GM12878 (cell line): ENCODE measurements around the gene KAT2B.

ENCODE experiments used
- BACH1 ChIP-seq: fragments of 450-650 bp; IDR thresholded peaks from 2 replicates; pipeline ENCODE4 v1.6.1; 2017; ENCODE audit warnings: mild to moderate bottlenecking, borderline replicate concordance
- CHD2 ChIP-seq: IDR thresholded peaks from 2 replicates; pipeline ENCODE4 v1.6.1; 2011; ENCODE audit warnings: low read depth, low read length, improper control_type of control experiment, borderline replicate concordance
- CTCF ChIP-seq, 3 experiments: IDR thresholded peaks in 2 of 3; conservative IDR thresholded peaks in 1 of 3; 2 replicates each; pipeline ENCODE4 v1.5.1; 2011; ENCODE audit warnings: low read depth in 3 of 3, low read length in 3 of 3, mild to moderate bottlenecking in 3 of 3, control low read depth in 2 of 3, moderate library complexity in 2 of 3, inconsistent platforms in 1 of 3, mixed read lengths in 1 of 3; ENCODE audit not compliant: control insufficient read depth in 2 of 3, insufficient read depth in 1 of 3; ENCODE audit errors: extremely low read depth in 1 of 3
- KAT2A ChIP-seq: conservative IDR thresholded peaks from 2 replicates; pipeline ENCODE4 v1.6.1; 2011; ENCODE audit warnings: low read depth, low read length; ENCODE audit not compliant: control insufficient read depth
- MAX ChIP-seq: IDR thresholded peaks from 2 replicates; pipeline ENCODE4 v1.6.1; 2012; ENCODE audit warnings: low read depth, low read length, improper control_type of control experiment
- NFIC ChIP-seq: IDR thresholded peaks from 2 replicates; pipeline ENCODE4 v1.6.1; 2012; ENCODE audit warnings: low read depth, mild to moderate bottlenecking, inconsistent platforms, low read length, moderate library complexity
- PAX5 ChIP-seq: IDR thresholded peaks from 2 replicates; pipeline ENCODE4 v1.6.1; 2011; ENCODE audit warnings: low read depth, low read length, borderline replicate concordance
- RCOR1 ChIP-seq: conservative IDR thresholded peaks from 2 replicates; pipeline ENCODE4 v1.6.1; 2012; ENCODE audit warnings: low read depth, low read length, improper control_type of control experiment
- RELA ChIP-seq: fragments of 450-650 bp; IDR thresholded peaks from 2 replicates; pipeline ENCODE4 v1.8.0; 2014; ENCODE audit warnings: borderline replicate concordance; ENCODE audit not compliant: partially characterized antibody
- WRNIP1 ChIP-seq: IDR thresholded peaks from 2 replicates; pipeline ENCODE4 v1.6.1; 2011; ENCODE audit warnings: low read depth, low read length, improper control_type of control experiment, borderline replicate concordance

- TF ChIP-seq NFIC = peak; percentile 87
- no peak for TF ChIP-seq MAX
- no peak for TF ChIP-seq BACH1
- TF ChIP-seq PAX5 = peak; percentile 74
- TF ChIP-seq CHD2 = no peak
- no peak for TF ChIP-seq RELA
- no peak for TF ChIP-seq CTCF (IDR thresholded peaks at IDR 0.05 in 2 of 3, conservative IDR thresholded peaks at IDR 0.05 in 1 of 3; ENCODE audit: control insufficient read depth in 2 of 3, extremely low read depth in 1 of 3, insufficient read depth in 1 of 3, low read depth in 3 of 3, low read length in 3 of 3)
- no peak for TF ChIP-seq KAT2A
- TF ChIP-seq WRNIP1 = no peak
- no peak for TF ChIP-seq RCOR1
These were observed 85.7 kb downstream of the KAT2B start for GRCh38 chr3:20125897-20126296.
